Endothelial cell of umbilical vein (primary cell): ENCODE measurements around the gene SORCS2. TPM values are rescaled to one million over a fixed set of nuclear protein-coding genes. Genes with fewer than 3 reads are reported as not detected.

Experiments
- BruUV-seq: library from RNA; stranded (reverse); fragments of 400-500 nt; replicated peaks from 2 replicates; lab custom pipeline; 2021; lab: Mats Ljungman, UMichigan
- CTCF ChIA-PET: fragments of 300-600, 350-600 bp; sonication (Branson Sonifier 250); formaldehyde crosslinking; loops from one replicate; lab custom pipeline; 2021; ENCODE audit warnings: antibody characterized with exemption, inconsistent platforms; lab: Charles Lee
- POLR2A ChIA-PET: fragments of 300-600, 350-600 bp; sonication (Branson Sonifier 250); formaldehyde crosslinking; loops from one replicate; lab custom pipeline; 2021; ENCODE audit warnings: antibody characterized with exemption, inconsistent platforms; lab: Charles Lee
- DNase-seq: peaks from one replicate; pipeline ENCODE4 v3.0.0-alpha.2; 2011; ENCODE audit warnings: low read depth, low spot score
- FAIRE-seq: peaks from 2 replicates; lab custom pipeline; 2011; peaks lifted over from hg19 to GRCh38; lab: Jason Lieb, UNC
- H2AFZ ChIP-seq: 2 replicates; pipeline ENCODE4 v1.6.0; 2012; ENCODE audit warnings: low read depth, low read length, control low read depth, inconsistent platforms
- H3K27ac ChIP-seq: 2 replicates; pipeline ENCODE4 v1.5.1; 2011; ENCODE audit warnings: low read depth, mild to moderate bottlenecking, control low read depth, low read length, moderate library complexity; ENCODE audit not compliant: insufficient read depth
- H3K27me3 ChIP-seq, 2 experiments: 2 replicates each; pipeline versions ENCODE4 v1.6.0 to v1.6.1; 2011; ENCODE audit warnings: low read length in 2 of 2, mixed read lengths in 1 of 2; ENCODE audit not compliant: control insufficient read depth in 2 of 2, insufficient read depth in 2 of 2
- H3K36me3 ChIP-seq, 2 experiments: 2 replicates in 1 of 2; 3 replicates in 1 of 2; pipeline ENCODE4 v1.5.1; 2011; ENCODE audit warnings: low read length in 2 of 2, mild to moderate bottlenecking in 1 of 2, moderate library complexity in 1 of 2; ENCODE audit not compliant: control insufficient read depth in 2 of 2, insufficient read depth in 2 of 2; ENCODE audit errors: extremely low read depth in 1 of 2
- H3K4me1 ChIP-seq: 3 replicates; pipeline ENCODE4 v1.5.1; 2011; ENCODE audit warnings: mild to moderate bottlenecking, low read length; ENCODE audit not compliant: control insufficient read depth, insufficient read depth; ENCODE audit errors: extremely low read depth
- H3K4me2 ChIP-seq: 2 replicates; pipeline ENCODE4 v1.6.1; 2011; ENCODE audit warnings: low read length, control low read depth, mixed read lengths; ENCODE audit not compliant: insufficient read depth
- H3K4me3 ChIP-seq, 3 experiments: fragments of 200-600 bp in 1 of 3; sonication (generic), shearing (Covaris generic) in 1 of 3; replicated peaks in 1 of 3; 2 replicates each; pipeline ENCODE4 v1.5.1; 2011 to 2016; ENCODE audit warnings: control low read depth in 3 of 3, low read length in 3 of 3, mild to moderate bottlenecking in 2 of 3, inconsistent platforms in 1 of 3, low read depth in 1 of 3, moderate library complexity in 1 of 3; ENCODE audit not compliant: insufficient read depth in 1 of 3
- H3K79me2 ChIP-seq: 2 replicates; pipeline ENCODE4 v1.6.0; 2012; ENCODE audit warnings: low read length, inconsistent platforms; ENCODE audit not compliant: control insufficient read depth, insufficient read depth
- H3K9ac ChIP-seq: replicated peaks from 2 replicates; pipeline ENCODE3; 2011; ENCODE audit warnings: low read length, control low read depth; ENCODE audit not compliant: insufficient read depth; ENCODE audit errors: extremely low read depth
- H3K9me1 ChIP-seq: replicated peaks from 3 replicates; pipeline ENCODE4 v1.6.0; 2011; ENCODE audit warnings: mild to moderate bottlenecking, low read length; ENCODE audit not compliant: control insufficient read depth, insufficient read depth; ENCODE audit errors: extremely low read depth
- H3K9me3 ChIP-seq: replicated peaks from 2 replicates; pipeline ENCODE4 v1.5.1; 2012; ENCODE audit warnings: low read length, inconsistent platforms; ENCODE audit not compliant: control insufficient read depth, insufficient read depth
- H4K20me1 ChIP-seq: replicated peaks from 2 replicates; pipeline ENCODE3; 2011; ENCODE audit warnings: mild to moderate bottlenecking, low read length; ENCODE audit not compliant: control insufficient read depth, insufficient read depth; ENCODE audit errors: extremely low read depth
- CTCF ChIP-seq, 2 donors: IDR thresholded peaks; 1 replicate in 1 of 2; 2 replicates in 1 of 2; pipeline ENCODE4 v1.5.1; 2011; ENCODE audit warnings: low read length in 2 of 2, mild to moderate bottlenecking in 2 of 2, moderate library complexity in 2 of 2, control low read depth in 1 of 2, inconsistent platforms in 1 of 2, low read depth in 1 of 2; ENCODE audit not compliant: insufficient read depth in 1 of 2; ENCODE audit errors: extremely low read depth in 1 of 2
- EZH2 ChIP-seq: IDR thresholded peaks from 2 replicates; pipeline ENCODE4 v1.6.1; 2012; ENCODE audit warnings: borderline replicate concordance, low read depth, mild to moderate bottlenecking, moderate library complexity, low read length, inconsistent platforms; ENCODE audit not compliant: severe bottlenecking
- FOS ChIP-seq: IDR thresholded peaks from 2 replicates; pipeline ENCODE4 v1.6.1; 2011; ENCODE audit warnings: mild to moderate bottlenecking, low read length, moderate library complexity, borderline replicate concordance; ENCODE audit not compliant: insufficient read depth
- GATA2 ChIP-seq: IDR thresholded peaks from 2 replicates; pipeline ENCODE4 v1.7.0; 2011; ENCODE audit warnings: low read depth, mild to moderate bottlenecking, moderate library complexity, mixed read lengths, low read length; ENCODE audit not compliant: insufficient read length, insufficient read depth
- JUN ChIP-seq: IDR thresholded peaks from 2 replicates; pipeline ENCODE4 v1.6.1; 2011; ENCODE audit warnings: borderline replicate concordance, low read depth; ENCODE audit not compliant: insufficient read length, insufficient read depth
- MYC ChIP-seq: IDR thresholded peaks from one replicate; pipeline ENCODE4 v1.6.1; 2011; ENCODE audit warnings: mild to moderate bottlenecking, low read depth, low read length
- POLR2A ChIP-seq: IDR thresholded peaks from 2 replicates; pipeline ENCODE4 v1.6.1; 2012; ENCODE audit warnings: low read depth, mild to moderate bottlenecking, control low read depth, low read length
- POLR2AphosphoS5 ChIP-seq: IDR thresholded peaks from 2 replicates; pipeline ENCODE4 v1.6.1; 2012; ENCODE audit warnings: low read depth, mild to moderate bottlenecking, control low read depth, low read length, moderate library complexity; ENCODE audit not compliant: insufficient read depth
- dilution Hi-C: fragments of 300-500 bp; cut with MboI; formaldehyde crosslinking; loops from one replicate; pipeline ENCODE4 v1.15.0; 2019; ENCODE audit warnings: low sequenced_read_pairs; ENCODE audit not compliant: extremely low pct_ligation_motif_present
- intact Hi-C: fragments of 100-400 bp; cut with micrococcal nuclease; formaldehyde crosslinking; loops from one replicate; pipeline ENCODE4 v1.10.0; 2022
- polyA plus RNA-seq, 4 experiments: library from polyadenylated mRNA; depleted of rRNA in 3 of 4; stranded (reverse) in 3 of 4; unstranded in 1 of 4; fragments of >200 nt; gene quantifications; 2 replicates each; pipeline versions ENCODE4 v1.2.1 to v1.2.3, GENCODE V29; 2011 to 2012; ENCODE audit warnings: missing spikeins in 1 of 4
- total RNA-seq: library from RNA; stranded (reverse); gene quantifications from 2 replicates; pipeline ENCODE4 v1.2.3, GENCODE V29; 2021
- TF ChIP-seq, protein P1 (sequence below): IDR thresholded peaks from 2 replicates; pipeline ENCODE4 v1.6.1; 2011; ENCODE audit not compliant: insufficient read depth, insufficient read length

SORCS2 gene
- total and polyA plus RNA-seq, 2 donors (not counting 3 experiments of a cell fraction or from before 2014, with no cell fraction given), result not detected

DNA sequence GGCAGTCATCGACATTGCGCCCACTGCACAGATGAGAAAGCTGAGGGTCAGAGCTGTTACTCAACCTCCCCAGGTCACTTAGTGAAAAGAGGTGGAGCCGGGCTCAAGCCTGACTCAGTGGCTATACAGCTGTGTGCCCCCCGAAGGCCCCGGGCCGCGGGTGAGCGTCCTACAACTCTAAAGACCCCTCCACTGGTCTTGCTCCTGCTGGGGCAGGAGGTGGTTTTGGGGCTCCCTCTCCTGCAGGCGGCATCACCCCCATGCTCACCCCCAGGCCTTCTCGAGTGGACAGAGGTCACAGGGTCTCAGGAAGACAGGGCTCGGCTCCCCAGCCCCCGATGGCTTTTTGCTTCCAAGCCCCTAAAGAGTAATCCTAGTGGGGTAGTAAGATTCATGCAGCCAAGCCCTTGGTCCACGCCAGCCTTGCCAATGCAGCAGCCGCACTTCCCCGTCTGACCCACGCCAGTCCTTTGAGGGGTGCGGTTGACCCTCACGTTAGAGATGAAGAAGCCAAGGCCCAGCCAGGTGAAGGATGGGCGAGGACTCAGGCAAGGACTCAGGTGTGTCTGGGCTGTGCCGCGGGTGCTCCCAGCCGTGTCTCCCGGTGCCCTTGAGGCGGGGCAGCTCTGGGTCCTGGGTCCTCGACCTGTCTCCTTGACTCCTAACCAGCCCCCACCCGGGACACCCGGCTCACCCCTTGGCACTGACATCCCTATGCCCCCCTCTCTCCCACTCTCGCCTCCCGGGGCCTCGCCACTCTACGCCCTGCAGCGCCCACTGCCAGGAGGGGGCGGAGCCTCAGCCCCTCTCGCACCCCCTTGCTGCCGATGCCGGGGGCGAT is 547.0 kb downstream of the SORCS2 start:
- Histone ChIP-seq H3K4me2 (no peak overlapping the region), H3K9ac (no peak overlapping the region), H3K4me1 (no peaks in the 10 kb centered on the region), H2AFZ (no peak overlapping the region), H3K36me3 (no peaks in the 10 kb centered on the region), H3K9me3 (no peaks in the 10 kb centered on the region), H3K79me2 (no peaks in the 10 kb centered on the region), H3K27me3 (no peaks in the 10 kb centered on the region), H3K4me3 (no peak overlapping the region), H3K27ac (no peak overlapping the region), H4K20me1 (no peaks in the 10 kb centered on the region), H3K9me1 (no peaks in the 10 kb centered on the region)
- DNase-seq (no peak), FAIRE-seq (no peak)
- intact Hi-C loops (no loop called here), dilution Hi-C loops (no loop called here)
- TF ChIP-seq GATA2, result no peak
- ChIA-PET CTCF (no interaction called here), POLR2A (no interaction called here)
- BruUV-seq, result no TSS peak

DNA sequence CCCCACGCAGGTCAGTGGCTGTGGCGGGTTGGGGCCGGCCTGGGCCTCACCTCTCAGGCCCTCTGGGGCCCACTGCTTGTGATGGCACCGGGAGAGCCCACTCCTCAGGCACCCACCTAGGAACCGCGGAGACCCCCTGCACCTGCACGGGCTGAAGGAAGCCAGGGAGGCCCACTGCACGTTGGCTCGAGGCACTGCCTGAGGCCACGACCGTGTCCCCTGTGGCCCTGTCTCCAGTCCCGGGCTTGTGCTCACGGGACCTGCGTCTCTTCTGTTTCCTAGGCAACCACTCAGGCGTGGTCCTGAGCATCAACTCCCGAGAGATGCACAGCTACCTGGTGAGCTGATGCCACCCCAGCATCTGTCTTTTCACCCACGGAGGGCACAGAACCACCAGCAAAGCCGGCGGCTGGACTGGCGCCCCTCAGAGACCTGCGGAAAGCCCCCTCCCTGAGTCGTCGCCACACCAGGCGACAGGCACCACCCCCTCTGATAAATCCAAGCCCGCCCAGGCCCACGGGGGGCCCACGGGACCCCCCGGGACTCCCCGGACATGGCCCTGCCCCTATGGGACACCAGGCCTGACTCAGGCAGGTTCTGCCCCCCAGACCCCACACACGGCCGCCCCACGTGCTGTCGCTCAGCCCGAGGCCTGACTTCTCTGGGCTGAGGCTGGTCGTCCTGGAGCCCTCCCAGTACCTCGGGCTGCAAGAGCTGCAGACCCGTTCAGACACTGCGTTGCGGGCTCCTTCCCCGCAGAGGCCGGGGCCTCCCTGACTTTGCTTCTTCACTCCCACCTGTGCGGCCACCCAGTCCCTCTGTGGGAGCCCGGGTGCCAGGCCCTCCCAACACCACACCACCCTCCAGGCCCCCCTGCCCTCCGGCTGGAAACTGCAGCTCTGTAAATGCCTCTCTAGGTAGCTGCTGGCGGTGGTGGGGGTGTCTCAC is 547.9 kb downstream of the SORCS2 start:
- dilution Hi-C loops, result no loop called here
- intact Hi-C loops, result no loop called here
- TF ChIP-seq POLR2AphosphoS5, result no peak
- no peak for TF ChIP-seq MYC
- TF ChIP-seq EZH2, result no peak
- TF ChIP-seq POLR2A, result no peak
- TF ChIP-seq, protein P1, sequence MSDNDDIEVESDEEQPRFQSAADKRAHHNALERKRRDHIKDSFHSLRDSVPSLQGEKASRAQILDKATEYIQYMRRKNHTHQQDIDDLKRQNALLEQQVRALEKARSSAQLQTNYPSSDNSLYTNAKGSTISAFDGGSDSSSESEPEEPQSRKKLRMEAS, result no peak
- no peak for TF ChIP-seq JUN
- no peak for TF ChIP-seq FOS
- no peak for TF ChIP-seq CTCF (IDR thresholded peaks at IDR 0.05; ENCODE audit: extremely low read depth in 1 of 2, insufficient read depth in 1 of 2, low read depth in 1 of 2, low read length in 2 of 2)
- no peak for TF ChIP-seq GATA2
- H3K9me1 ChIP-seq, result no peaks in the 10 kb centered on the region
- no TSS peak for BruUV-seq
- DNase-seq, result no peak
- ChIA-PET POLR2A (no interaction called here), CTCF (interaction anchor here (1.3 kb wide), 1 partner anchor 23 kb away, joined by 3 read pairs; no protein-coding TSS in a partner anchor)
- no peak overlapping the region for H3K4me2 ChIP-seq
- no peaks in the 10 kb centered on the region for H3K27me3 ChIP-seq
- H3K79me2 ChIP-seq, result no peaks in the 10 kb centered on the region
- no peaks in the 10 kb centered on the region for H3K36me3 ChIP-seq
- H2AFZ ChIP-seq, result no peak overlapping the region
- no peak overlapping the region for H3K27ac ChIP-seq
- no peaks in the 10 kb centered on the region for H3K9me3 ChIP-seq
- no peaks in the 10 kb centered on the region for H3K4me1 ChIP-seq
- H4K20me1 ChIP-seq, result no peaks in the 10 kb centered on the region
- H3K4me3 ChIP-seq, result no peak overlapping the region
- no peak overlapping the region for H3K9ac ChIP-seq
- no peak for FAIRE-seq
